Mesothelial cell of epicardium (in vitro differentiated cells): ENCODE results near the gene DYRK1A. TPM values are rescaled to one million over a fixed set of nuclear protein-coding genes. Genes with fewer than 3 reads are reported as not detected.

Experiments
- DNase-seq, 2 experiments: peaks; one replicate each; pipeline ENCODE4 v3.0.0; 2021; ENCODE audit warnings: low spot score in 2 of 2; ENCODE audit not compliant: unreplicated experiment in 2 of 2
- H3K27ac Mint-ChIP-seq: 2 replicates; pipeline ENCODE4 v1.8.0; 2021; ENCODE audit warnings: mixed read lengths
- H3K27me3 Mint-ChIP-seq: 2 replicates; pipeline ENCODE4 v1.8.0; 2021; ENCODE audit warnings: low read depth, mixed read lengths
- H3K36me3 Mint-ChIP-seq: 2 replicates; pipeline ENCODE4 v1.8.0; 2021; ENCODE audit warnings: mixed read lengths
- H3K4me1 Mint-ChIP-seq: 2 replicates; pipeline ENCODE4 v1.8.0; 2021; ENCODE audit warnings: mixed read lengths
- H3K4me3 Mint-ChIP-seq: 2 replicates; pipeline ENCODE4 v1.8.0; 2021; ENCODE audit warnings: mild to moderate bottlenecking, moderate library complexity, mixed read lengths
- H3K9me3 Mint-ChIP-seq: 2 replicates; pipeline ENCODE4 v1.8.0; 2021; ENCODE audit warnings: mixed read lengths
- total RNA-seq: library from RNA; stranded (reverse); gene quantifications from 3 replicates; pipeline ENCODE4 v1.2.1, GENCODE V29; 2021
- TF ChIP-seq, protein P1 (sequence below): fragments of 200-600 bp; sonication (generic); IDR thresholded peaks from one replicate; pipeline ENCODE4 v1.5.0; 2021; ENCODE audit warnings: antibody characterized with exemption; ENCODE audit not compliant: unreplicated experiment

Gene DYRK1A
- total RNA-seq, 1 donor from 2014 or later: 79.7 TPM

DNA sequence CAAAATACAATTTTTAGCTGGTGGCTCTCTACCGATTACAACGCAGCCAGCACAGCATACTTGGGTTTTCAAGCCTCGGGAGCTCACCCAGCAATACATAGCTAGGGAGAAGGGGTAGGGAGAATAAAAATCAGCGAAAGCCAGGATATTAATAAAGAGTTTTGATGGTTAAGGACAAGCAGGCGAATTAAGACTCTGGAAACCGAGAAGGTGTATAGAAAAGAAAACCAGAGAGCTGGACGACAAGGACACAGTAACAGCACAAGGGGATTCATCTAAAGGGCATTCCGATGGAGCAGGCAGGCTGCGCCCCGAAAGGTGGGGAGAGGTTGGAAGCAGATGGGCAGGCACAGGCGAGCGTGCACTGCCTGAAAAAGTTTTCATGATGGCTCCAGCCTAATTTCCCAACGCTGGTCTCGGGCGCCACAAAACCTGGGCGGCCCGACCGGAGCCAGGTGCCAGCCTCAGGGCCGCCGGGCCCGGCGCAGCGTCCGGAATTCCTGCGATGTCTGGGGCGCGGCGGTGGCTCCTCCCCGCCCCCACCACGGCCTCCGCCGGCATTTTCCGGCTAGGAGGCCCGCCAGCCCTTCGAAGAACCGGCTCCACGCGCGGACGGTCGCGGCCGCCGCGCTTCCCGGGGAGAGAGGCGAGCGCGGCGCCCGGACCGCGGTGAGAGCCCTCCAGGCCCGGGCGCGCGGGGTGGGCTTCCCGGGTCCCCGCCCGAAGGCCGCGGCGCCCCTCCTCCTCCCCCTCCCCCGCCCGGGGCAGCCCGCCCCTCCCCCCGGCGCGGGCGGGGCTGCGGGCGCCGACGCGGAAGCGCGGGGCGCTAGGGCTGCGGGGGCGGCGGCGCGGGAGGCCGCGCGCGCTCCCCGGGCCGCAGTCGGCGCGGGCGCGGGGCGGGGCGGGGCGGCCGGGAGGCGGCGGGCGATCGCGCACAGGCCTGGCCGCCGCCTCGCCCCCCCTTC lies 774 bp upstream of the DYRK1A start:
- Mint-ChIP-seq H3K4me3 (peak overlapping the region; percentile 83), H3K9me3 (no peaks in the 10 kb centered on the region), H3K36me3 (no peaks in the 10 kb centered on the region), H3K27me3 (no peaks in the 10 kb centered on the region), H3K4me1 (peaks cover 29% of the 10 kb centered on the region), H3K27ac (peak overlapping the region; percentile 99)
- DNase-seq: peak in 1 of 2 experiments; percentile 81
- TF ChIP-seq, protein P1, sequence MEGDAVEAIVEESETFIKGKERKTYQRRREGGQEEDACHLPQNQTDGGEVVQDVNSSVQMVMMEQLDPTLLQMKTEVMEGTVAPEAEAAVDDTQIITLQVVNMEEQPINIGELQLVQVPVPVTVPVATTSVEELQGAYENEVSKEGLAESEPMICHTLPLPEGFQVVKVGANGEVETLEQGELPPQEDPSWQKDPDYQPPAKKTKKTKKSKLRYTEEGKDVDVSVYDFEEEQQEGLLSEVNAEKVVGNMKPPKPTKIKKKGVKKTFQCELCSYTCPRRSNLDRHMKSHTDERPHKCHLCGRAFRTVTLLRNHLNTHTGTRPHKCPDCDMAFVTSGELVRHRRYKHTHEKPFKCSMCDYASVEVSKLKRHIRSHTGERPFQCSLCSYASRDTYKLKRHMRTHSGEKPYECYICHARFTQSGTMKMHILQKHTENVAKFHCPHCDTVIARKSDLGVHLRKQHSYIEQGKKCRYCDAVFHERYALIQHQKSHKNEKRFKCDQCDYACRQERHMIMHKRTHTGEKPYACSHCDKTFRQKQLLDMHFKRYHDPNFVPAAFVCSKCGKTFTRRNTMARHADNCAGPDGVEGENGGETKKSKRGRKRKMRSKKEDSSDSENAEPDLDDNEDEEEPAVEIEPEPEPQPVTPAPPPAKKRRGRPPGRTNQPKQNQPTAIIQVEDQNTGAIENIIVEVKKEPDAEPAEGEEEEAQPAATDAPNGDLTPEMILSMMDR: no peak

DNA sequence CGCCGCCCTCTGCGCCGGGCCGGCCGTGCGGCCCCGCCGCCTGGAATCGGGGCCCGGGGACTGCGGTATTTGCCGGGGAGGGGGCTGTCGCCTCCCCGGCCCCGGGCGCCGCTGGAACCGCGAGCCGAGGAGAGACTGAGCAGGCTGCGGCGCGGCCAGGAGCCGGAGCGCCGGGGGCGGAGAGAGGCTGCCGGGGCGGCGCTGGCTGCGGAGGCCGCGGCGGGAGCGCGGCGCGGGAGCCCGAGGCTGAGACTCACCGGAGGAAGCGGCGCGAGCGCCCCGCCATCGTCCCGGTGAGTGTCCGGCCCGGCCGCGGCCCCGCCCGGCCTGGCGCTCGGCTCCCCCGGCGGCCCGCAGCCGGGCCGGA lies 746 bp downstream of the DYRK1A start:
- peaks cover 37% of the 10 kb centered on the region for H3K4me1 Mint-ChIP-seq
- H3K9me3 Mint-ChIP-seq: no peaks in the 10 kb centered on the region
- DNase-seq: peak in 1 of 2 experiments; percentile 26
- no peaks in the 10 kb centered on the region for H3K36me3 Mint-ChIP-seq
- H3K27ac Mint-ChIP-seq: no peak overlapping the region
- TF ChIP-seq, protein P1: no peak
- H3K4me3 Mint-ChIP-seq: no peak overlapping the region
- no peaks in the 10 kb centered on the region for H3K27me3 Mint-ChIP-seq

DNA sequence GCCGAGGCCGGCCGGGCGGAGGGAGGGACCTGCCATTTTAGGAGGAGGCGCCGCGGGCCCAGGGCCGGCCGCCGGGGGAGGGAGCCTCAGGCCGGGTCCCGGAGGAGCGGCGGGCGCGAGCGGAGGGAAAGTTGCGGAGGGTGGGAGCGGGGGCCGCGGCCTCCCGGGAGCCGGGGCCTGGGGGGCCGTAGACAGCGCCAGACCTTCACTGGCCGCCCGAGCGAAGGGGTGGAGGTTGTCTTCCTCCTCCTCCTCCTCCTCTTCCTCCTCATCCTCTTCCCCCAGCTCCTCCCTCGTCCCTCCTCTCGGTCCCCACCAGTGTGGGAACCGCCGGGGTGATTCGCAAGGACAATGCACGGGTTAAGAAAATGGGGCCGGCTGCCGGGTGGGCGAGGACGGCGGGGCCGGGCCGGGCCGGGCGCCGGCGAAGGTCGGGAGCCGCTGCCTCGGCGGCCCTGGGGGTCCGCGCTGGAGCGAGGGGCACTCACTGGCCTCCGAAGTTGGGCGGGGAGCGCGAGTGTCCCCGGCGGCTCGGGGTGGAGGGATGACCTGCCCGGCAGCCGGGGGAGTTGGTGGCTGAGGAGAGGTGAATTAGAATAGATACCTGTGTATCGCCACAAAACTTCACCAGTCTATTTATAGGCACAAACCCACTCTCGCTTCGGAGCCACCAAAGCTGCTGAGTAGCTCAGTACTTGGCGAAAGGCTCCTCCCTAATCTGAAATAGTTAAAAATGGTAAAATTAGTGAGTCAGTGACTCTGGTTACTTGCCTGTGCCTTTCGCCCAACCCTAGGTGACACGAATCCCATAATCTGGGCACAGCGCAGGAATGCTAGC lies 1.3 kb downstream of the DYRK1A start:
- peak overlapping the region; percentile 79 for H3K4me3 Mint-ChIP-seq
- H3K4me1 Mint-ChIP-seq: peaks cover 41% of the 10 kb centered on the region
- H3K27me3 Mint-ChIP-seq: no peaks in the 10 kb centered on the region
- TF ChIP-seq, protein P1: no peak
- peak overlapping the region; percentile 90 for H3K27ac Mint-ChIP-seq
- no peaks in the 10 kb centered on the region for H3K9me3 Mint-ChIP-seq
- H3K36me3 Mint-ChIP-seq: no peaks in the 10 kb centered on the region
- DNase-seq: peak in 1 of 2 experiments; percentile 42

DNA sequence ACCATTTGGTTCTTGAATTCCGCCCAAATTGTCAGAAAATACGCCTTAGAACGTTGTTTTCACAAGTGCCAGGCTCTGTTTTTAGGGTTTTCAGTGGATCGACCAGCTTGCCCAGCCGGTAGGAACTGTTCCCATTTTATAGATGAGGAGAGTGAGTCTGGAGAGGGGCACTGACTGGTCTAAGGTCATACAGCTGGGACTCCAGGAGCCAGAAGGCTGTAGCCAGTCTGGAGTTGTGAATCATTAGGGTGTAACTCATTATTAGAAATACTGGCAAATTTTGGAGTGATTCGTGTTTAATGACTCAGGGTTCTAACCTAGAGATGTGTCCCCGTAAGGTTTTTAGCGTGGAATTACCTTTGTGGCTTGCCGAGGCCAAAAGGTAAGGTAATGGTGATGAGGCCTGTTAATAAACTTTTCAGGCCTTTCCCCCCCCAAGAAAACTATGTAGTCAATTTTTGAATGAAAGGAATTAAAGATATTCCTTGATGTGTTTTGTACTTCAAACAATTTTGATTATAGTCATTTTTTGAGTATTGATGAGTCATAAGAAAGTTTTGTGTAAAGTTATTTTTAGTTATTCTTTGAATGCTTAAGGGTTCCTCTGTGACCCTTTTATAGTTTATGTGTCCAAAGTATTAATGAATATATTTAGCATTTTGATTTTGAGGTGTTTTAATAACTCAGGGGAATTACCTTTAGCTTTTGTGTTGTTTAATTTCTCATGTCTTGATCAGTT lies 2.1 kb downstream of the DYRK1A start:
- DNase-seq: no peak
- peaks cover 46% of the 10 kb centered on the region for H3K4me1 Mint-ChIP-seq

More for the DNA sequence above, 2.1 kb downstream of the DYRK1A start:
- Mint-ChIP-seq H3K27me3 (no peaks in the 10 kb centered on the region), H3K27ac (peak overlapping the region; percentile 90), H3K9me3 (no peaks in the 10 kb centered on the region), H3K4me3 (peak overlapping the region; percentile 79), H3K36me3 (no peaks in the 10 kb centered on the region)
- TF ChIP-seq, protein P1: no peak
